Testis (tissue), 2 donors: ENCODE results near the gene RSAD1.

Experiments
- CTCF ChIP-seq, 3 experiments: fragments of 450-650 bp in 2 of 3; fragments of 200-600 bp in 1 of 3; sonication (generic) in 1 of 3; IDR thresholded peaks; one replicate each; pipeline ENCODE4 v1.5.1; 2016 to 2019; ENCODE audit warnings: antibody characterized with exemption in 3 of 3, mild to moderate bottlenecking in 2 of 3, moderate library complexity in 1 of 3
- POLR2A ChIP-seq: fragments of 450-650 bp; IDR thresholded peaks from one replicate; pipeline ENCODE4 v1.6.1; 2017; ENCODE audit warnings: antibody characterized with exemption, mild to moderate bottlenecking, moderate library complexity

- no peak for TF ChIP-seq CTCF (IDR thresholded peaks at IDR 0.05)
- TF ChIP-seq POLR2A = no peak
These were observed 26.6 kb upstream of the RSAD1 start for GRCh38 chr17:50451943-50452629.
